GM19324 (cell line): ENCODE data around the gene PCDHB4.
"Not testable (repeated sequence)": the region's sequence is repeated elsewhere in the genome, so short reads cannot be mapped to it uniquely, and the experiment has no call there.

ENCODE experiments used
- ATAC-seq: cut with Tn5 transposase; IDR thresholded peaks from one replicate; pipeline ENCODE4 v1.9.1; 2021; ENCODE audit warnings: mild to moderate bottlenecking, moderate library complexity; ENCODE audit not compliant: unreplicated experiment, low FRiP score

Gene PCDHB4

DNA sequence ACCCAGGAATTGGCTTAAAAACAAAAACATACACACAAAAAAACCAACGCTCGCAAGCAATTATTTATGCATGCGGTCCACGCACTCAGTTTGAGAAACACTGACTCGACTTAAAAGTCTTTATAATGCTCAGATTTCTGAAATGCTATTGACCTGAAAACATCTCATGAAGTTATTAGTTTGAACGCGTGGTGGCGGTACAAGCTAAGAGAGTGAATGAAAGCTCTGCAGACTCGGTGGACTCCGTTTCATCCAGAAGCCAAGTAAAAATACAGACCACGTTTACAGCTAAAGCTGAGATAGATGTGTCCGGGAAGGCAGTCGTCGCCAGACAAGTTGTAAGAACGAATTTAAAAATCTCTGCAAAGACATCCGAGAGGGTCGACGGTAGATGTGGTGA, 28.2 kb downstream of the PCDHB4 start, which contains the start of gene PCDHB6:
Gene PCDHB6 (plus strand): TSS at position 246 of the 400 bp plus-strand sequence. CDS start 201 bp downstream, outside the sequence.
- no peak for ATAC-seq

DNA sequence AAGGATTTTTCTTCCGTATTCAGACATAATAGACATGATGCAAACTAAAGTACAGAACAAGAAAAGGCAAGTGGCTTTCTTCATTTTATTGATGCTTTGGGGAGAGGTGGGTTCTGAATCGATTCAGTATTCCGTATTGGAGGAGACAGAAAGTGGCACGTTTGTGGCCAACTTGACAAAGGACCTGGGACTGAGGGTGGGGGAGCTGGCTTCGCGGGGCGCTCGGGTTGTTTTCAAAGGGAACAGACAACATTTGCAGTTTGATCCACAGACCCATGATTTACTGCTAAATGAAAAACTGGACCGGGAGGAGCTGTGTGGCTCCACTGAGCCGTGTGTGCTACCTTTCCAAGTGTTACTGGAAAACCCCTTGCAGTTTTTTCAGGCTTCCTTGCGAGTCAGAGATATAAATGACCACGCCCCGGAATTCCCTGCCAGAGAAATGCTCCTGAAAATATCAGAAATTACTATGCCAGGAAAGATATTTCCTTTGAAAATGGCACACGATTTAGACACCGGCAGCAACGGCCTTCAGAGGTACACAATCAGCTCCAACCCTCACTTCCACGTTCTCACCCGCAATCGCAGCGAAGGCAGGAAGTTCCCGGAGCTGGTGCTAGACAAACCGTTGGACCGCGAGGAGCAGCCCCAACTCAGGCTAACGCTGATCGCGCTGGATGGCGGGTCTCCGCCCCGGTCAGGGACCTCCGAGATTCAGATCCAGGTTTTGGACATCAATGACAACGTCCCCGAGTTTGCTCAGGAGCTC, 28.8 kb downstream of the PCDHB4 start:
- no peak for ATAC-seq

DNA sequence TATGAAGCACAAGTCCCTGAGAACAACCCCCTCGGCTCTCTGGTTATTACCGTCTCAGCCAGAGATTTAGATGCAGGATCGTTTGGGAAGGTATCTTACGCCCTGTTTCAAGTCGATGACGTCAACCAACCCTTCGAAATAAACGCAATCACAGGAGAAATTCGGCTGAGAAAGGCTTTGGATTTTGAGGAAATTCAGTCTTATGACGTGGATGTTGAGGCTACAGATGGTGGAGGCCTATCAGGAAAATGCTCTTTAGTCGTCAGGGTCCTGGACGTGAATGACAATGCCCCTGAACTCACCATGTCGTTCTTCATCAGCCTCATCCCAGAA, 29.3 kb downstream of the PCDHB4 start:
- no peak for ATAC-seq

DNA sequence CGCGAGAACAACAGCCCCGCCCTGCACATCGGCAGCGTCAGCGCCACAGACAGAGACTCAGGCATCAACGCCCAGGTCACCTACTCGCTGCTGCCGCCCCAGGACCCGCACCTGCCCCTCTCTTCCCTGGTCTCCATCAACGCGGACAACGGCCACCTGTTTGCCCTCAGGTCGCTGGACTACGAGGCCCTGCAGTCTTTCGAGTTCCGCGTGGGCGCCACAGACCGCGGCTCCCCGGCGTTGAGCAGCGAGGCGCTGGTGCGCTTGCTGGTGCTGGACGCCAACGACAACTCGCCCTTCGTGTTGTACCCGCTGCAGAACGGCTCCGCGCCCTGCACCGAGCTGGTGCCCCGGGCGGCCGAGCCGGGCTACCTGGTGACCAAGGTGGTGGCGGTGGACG, 30.0 kb downstream of the PCDHB4 start:
- not testable (repeated sequence) for ATAC-seq

DNA sequence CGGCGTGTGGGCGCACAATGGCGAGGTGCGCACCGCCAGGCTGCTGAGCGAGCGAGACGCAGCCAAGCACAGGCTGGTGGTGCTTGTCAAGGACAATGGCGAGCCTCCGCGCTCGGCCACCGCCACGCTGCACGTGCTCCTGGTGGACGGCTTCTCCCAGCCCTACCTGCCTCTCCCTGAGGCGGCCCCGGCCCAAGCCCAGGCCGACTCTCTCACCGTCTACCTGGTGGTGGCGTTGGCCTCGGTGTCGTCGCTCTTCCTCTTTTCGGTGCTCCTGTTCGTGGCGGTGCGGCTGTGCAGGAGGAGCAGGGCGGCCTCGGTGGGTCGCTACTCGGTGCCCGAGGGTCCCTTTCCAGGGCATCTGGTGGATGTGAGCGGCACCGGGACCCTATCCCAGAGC, 30.5 kb downstream of the PCDHB4 start:
- ATAC-seq: not testable (repeated sequence)

DNA sequence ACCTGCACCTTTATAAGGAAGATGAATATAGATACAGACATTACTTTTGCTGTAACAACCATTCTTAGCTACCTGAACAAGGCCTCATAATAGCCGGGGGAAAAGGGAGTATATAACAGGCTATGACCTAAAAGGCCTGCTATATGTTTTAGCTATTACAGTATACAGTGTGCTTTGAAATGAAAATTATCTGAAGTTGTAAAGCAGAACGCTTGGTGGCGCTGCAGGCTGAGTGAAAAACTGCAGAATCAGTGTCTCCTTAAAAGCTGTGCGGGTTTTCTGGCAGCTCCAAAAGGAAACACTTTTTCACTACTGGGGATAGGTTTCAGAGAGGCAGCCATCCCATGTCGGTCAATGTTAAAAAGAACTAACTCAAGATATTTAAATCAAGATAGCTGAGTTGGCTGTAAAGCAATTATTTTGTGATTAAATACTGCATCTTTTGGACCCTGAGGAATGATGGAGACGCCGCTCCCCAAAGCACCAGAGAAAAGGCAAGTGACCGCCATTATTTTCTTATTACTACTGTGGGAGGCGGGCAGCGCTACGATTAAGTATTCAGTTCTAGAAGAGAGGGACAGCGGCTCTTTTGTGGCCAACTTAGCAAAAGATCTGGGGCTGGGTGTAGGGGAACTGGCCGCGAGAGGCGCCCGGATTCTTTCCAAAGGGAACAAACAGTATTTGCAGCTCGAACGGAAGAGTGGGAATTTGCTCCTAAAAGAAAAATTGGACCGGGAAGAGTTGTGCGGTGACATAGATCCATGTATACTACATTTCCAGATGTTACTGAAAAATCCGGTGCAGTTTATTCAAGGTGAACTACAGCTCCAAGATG, 34.1 kb downstream of the PCDHB4 start:
- no peak for ATAC-seq

DNA sequence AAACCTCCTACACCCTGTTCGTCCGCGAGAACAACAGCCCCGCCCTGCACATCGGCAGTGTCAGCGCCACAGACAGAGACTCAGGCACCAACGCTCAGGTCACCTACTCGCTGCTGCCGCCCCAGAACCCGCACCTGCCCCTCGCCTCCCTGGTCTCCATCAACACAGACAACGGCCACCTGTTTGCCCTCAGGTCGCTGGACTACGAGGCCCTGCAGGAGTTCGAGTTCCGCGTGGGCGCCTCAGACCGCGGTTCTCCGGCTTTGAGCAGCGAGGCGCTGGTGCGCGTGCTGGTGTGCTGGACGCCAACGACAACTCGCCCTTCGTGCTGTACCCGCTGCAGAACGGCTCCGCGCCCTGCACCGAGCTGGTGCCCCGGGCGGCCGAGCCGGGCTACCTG, 35.7 kb downstream of the PCDHB4 start:
- not testable (repeated sequence) for ATAC-seq

DNA sequence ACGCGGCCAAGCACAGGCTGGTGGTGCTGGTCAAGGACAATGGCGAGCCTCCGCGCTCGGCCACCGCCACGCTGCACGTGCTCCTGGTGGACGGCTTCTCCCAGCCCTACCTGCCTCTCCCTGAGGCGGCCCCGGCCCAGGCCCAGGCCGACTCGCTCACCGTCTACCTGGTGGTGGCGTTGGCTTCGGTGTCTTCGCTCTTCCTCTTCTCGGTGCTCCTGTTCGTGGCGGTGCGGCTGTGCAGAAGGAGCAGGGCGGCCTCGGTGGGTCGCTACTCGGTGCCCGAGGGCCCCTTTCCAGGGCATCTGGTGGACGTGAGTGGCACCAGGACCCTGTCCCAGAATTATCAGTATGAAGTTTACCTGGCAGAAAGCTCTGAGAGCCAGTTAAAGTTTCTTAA, 36.3 kb downstream of the PCDHB4 start:
- ATAC-seq: not testable (repeated sequence)

DNA sequence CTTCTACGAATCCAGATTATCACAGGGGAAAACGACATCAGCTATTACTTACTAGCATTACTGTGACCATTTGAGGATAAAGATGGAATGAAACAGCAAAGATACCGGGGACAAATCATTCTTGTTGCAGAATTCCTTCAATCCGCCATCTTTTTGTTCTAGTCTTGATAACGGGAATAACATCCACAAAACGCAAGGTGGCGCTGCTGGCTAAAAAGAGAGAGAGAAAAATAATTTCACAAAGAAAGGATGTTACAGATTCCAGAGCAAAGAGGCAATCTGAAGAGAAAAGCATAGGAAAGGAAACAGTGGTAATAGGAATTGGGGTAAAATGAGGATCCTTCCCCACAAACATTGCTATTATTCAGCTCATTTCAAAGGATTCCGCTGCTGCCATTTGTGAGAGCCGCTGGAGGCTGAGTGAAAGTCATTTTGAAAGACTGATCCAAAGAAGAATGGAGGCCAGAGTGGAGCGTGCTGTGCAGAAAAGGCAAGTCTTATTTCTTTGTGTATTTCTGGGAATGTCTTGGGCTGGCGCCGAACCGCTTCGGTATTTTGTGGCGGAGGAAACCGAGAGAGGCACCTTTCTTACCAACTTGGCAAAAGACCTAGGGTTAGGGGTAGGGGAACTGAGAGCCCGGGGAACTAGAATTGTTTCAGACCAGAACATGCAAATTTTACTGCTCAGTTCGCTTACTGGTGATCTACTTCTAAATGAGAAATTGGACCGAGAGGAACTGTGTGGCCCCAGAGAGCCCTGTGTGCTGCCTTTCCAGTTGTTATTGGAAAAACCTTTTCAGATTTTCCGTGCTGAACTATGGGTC, 51.0 kb downstream of the PCDHB4 start, which contains the start of gene PCDHB7:
Gene PCDHB7 (plus strand): TSS at position 264 of the 824 bp plus-strand sequence. CDS start 192 bp downstream, at position 456.
- no peak for ATAC-seq

DNA sequence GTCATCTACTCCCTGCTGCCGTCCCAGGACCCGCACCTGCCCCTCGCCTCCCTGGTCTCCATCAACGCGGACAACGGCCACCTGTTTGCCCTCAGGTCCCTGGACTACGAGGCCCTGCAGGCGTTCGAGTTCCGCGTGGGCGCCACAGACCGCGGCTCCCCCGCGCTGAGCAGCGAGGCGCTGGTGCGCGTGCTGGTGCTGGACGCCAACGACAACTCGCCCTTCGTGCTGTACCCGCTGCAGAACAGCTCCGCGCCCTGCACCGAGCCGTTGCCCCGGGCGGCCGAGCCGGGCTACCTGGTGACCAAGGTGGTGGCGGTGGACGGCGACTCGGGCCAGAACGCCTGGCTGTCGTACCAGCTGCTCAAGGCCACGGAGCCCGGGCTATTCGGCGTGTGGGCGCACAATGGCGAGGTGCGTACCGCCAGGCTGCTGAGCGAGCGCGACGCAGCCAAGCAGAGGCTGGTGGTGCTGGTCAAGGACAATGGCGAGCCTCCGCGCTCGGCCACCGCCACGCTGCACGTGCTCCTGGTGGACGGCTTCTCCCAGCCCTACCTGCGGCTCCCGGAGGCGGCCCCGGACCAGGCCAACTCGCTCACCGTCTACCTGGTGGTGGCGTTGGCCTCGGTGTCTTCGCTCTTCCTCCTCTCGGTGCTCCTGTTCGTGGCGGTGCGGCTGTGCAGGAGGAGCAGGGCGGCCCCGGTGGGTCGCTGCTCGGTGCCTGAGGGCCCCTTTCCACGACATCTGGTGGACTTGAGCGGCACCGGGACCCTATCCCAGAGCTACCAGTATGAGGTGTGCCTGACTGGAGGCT, 52.9 kb downstream of the PCDHB4 start:
- not testable (repeated sequence) for ATAC-seq
